Right cardiac atrium (tissue), 5 donors: Measurements from ENCODE around the gene MPND. TPM values are rescaled to one million over a fixed set of nuclear protein-coding genes. Genes with fewer than 3 reads are reported as not detected.
A peak's percentile ranks its signal among the peaks of the same experiment; 100 is the strongest.

Experiments
- ATAC-seq, 2 donors: fragments of 200-7000 bp; cut with Tn5 transposase; one replicate each; pipeline versions ENCODE4 v1.8.0 to v1.9.1; 2020; ENCODE audit warnings: moderate library complexity in 2 of 2, mild to moderate bottlenecking in 1 of 2
- DNase-seq, 3 donors: peaks; one replicate each; pipeline ENCODE4 v3.0.0-alpha.2; 2020
- H3K27ac ChIP-seq: one replicate; pipeline ENCODE4 v1.5.1; 2013; ENCODE audit warnings: mild to moderate bottlenecking, low read length, control low read depth, moderate library complexity
- H3K27me3 ChIP-seq: one replicate; pipeline ENCODE4 v1.6.1; 2013; ENCODE audit not compliant: control insufficient read depth, insufficient read depth
- H3K4me1 ChIP-seq: one replicate; pipeline ENCODE4 v1.6.1; 2013; ENCODE audit warnings: low read length; ENCODE audit not compliant: control insufficient read depth, insufficient read depth
- H3K4me3 ChIP-seq: one replicate; pipeline ENCODE4 v1.5.1; 2013; ENCODE audit warnings: low read length, control low read depth
- H3K9me3 ChIP-seq: one replicate; pipeline ENCODE4 v1.6.1; 2013; ENCODE audit warnings: low read length; ENCODE audit not compliant: control insufficient read depth
- WGBS: extraction: QIAGEN DNeasy Blood & Tissue Kit; methylation state at CpG from one replicate; pipeline ENCODE4 v1.1.7; 2013; 5-methylcytosine and 5-hydroxymethylcytosine counted together
- intact Hi-C, 4 donors: fragments of 100-400 bp; cut with DNase I; formaldehyde crosslinking; loops; one replicate each; pipeline versions ENCODE4 v1.11.0 to v1.14.0; 2022 to 2023
- long read RNA-seq, 4 donors: library from polyadenylated mRNA; unstranded; transcript quantifications; one replicate each; pipeline ENCODE4 v2.0.0, GENCODE V29; 2020 to 2021
- polyA plus RNA-seq: library from polyadenylated mRNA; stranded (reverse); fragments of 200-250 nt; gene quantifications from one replicate; pipeline ENCODE4 v1.2.3, GENCODE V29; 2013
- total RNA-seq, 4 donors: library from RNA; stranded (reverse); fragmentation: NEBNext Ultra II Directional; extraction: Animal tissue kit (Norgen Biotek cat#: 25700); gene quantifications; one replicate each; pipeline ENCODE4 v1.2.1, GENCODE V29; 2021
- donor health status: healthy with polysubstance abuse.
- donor health status: DM: no; HTN: yes; CAD: no.
- donor health status: DM: no; HTN: no; CAD: no.
- donor health status: DM: no; HTN: yes; CAD: no; lungs with severe emphysema.
- donor health status: DM: yes; HTN: yes; CAD: no.

MPND gene, protein sequence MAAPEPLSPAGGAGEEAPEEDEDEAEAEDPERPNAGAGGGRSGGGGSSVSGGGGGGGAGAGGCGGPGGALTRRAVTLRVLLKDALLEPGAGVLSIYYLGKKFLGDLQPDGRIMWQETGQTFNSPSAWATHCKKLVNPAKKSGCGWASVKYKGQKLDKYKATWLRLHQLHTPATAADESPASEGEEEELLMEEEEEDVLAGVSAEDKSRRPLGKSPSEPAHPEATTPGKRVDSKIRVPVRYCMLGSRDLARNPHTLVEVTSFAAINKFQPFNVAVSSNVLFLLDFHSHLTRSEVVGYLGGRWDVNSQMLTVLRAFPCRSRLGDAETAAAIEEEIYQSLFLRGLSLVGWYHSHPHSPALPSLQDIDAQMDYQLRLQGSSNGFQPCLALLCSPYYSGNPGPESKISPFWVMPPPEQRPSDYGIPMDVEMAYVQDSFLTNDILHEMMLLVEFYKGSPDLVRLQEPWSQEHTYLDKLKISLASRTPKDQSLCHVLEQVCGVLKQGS
- 10 to 100 TPM; 22.8 to 25.8 (median 25.2) TPM for total RNA-seq
- polyA plus RNA-seq, result 24.9 TPM
- long read RNA-seq, donor 1, transcript MPND-207 (13 exons, 1,611 nt), result major isoform, 25 of 42 reads
- long read RNA-seq, donor 1, partial matches to known transcripts, result 6 of 42 reads
- long read RNA-seq, donor 1, other reads (novel, unspliced or antisense), result 8 of 42 reads
- long read RNA-seq, donor 2, transcript MPND-207 (13 exons, 1,611 nt), result major isoform, 12 of 19 reads
- long read RNA-seq, donor 2, partial matches to known transcripts, result 1 of 19 reads
- long read RNA-seq, donor 2, other reads (novel, unspliced or antisense), result 1 of 19 reads
- long read RNA-seq, donor 3, partial matches to known transcripts, result 4 of 4 reads
- long read RNA-seq, donor 3, other reads (novel, unspliced or antisense), result 0 of 4 reads
- long read RNA-seq, donor 4, transcript MPND-207 (13 exons, 1,611 nt), result major isoform, 8 of 11 reads
- long read RNA-seq, donor 4, partial matches to known transcripts, result 2 of 11 reads
- long read RNA-seq, donor 4, other reads (novel, unspliced or antisense), result 0 of 11 reads

DNA sequence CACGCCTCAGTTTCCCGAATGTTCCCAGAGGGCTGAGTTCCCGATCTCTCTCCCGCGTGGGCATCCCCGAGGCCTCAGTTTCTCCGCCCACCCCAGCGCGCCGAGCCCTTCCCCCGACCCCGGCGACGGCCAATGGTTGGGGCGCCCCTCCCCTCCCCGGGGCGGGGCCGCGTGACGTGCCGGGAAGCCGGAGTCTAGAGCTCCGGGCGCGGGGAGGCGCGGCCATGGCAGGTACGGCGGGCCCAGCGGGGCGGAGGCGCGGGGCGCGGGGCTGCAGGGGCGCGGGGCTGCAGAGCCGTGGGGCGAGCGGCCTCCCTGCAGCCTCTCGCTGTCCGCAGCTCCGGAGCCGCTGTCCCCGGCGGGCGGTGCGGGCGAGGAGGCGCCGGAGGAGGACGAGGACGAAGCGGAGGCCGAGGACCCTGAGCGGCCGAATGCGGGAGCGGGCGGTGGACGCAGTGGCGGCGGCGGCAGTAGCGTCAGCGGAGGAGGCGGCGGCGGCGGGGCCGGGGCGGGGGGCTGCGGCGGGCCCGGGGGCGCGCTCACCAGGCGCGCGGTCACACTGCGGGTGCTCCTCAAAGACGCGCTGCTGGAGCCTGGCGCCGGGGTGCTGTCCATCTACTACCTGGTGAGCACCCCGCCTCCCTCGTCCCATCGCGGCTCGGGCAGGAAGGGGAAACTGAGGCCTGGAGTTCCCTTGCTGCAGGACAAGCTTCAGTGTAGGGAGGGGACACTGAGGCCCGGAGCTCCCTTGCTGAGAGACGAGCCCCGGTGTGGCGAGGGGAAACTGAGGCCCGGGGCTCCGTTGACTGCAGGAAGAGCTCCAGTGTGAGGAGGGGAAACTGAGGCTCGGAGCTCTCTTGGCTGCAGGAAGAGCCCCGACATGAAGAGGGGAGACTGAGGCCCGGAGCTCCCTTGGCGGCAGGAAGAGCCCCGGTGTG, at the start of gene MPND:
MPND (plus strand) TSS at position 193 of the 938 bp plus-strand sequence; CDS start at position 225, 32 bp downstream.
- Histone ChIP-seq H3K27me3 (no peaks in the 10 kb centered on the region), H3K4me3 (peak within 1 kb of the TSS; percentile 96), H3K27ac (peak within 1 kb of the TSS; percentile 94), H3K4me1 (no peaks in the 10 kb centered on the region), H3K9me3 (no peaks in the 10 kb centered on the region)
- DNase-seq (peak; percentile 95 to 98 (median 97)), ATAC-seq (peak; percentile 92)
- WGBS, result 5% methylated on average over 101 of the region's 101 CpGs
- intact Hi-C loops, result loop anchor here in 1 of 4 donors (2.0 kb wide), 1 partner anchor 57 kb away; the partner anchor contains the start of gene SH3GL1

DNA sequence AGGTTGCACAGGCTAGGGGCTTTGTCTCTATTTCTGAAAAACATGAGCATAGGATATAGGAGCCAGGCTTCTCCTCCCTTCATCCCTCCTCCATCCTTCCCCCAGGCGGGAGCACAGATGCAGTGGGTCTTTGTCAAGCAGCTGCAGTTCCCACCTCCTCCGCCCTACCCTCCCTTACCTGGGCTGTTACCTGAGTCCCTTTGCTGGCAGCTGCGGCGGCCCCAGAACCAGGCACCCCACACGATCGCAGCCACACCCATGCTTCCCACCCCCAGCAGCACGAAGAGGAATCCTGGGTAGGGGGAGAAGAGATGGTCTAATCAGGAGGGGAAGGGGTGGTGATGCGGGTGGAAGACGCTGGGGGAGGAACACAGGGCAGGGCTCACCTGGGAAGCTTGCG, 49.0 kb upstream of the MPND start:
- Histone ChIP-seq H3K27me3 (no peaks in the 10 kb centered on the region), H3K9me3 (no peaks in the 10 kb centered on the region), H3K27ac (no peak overlapping the region), H3K4me1 (no peaks in the 10 kb centered on the region), H3K4me3 (no peak overlapping the region)
- intact Hi-C loops, result no loop called here
- 39% methylated on average over 10 of the region's 10 CpGs for WGBS
- no peak for ATAC-seq
- DNase-seq, result no peak

DNA sequence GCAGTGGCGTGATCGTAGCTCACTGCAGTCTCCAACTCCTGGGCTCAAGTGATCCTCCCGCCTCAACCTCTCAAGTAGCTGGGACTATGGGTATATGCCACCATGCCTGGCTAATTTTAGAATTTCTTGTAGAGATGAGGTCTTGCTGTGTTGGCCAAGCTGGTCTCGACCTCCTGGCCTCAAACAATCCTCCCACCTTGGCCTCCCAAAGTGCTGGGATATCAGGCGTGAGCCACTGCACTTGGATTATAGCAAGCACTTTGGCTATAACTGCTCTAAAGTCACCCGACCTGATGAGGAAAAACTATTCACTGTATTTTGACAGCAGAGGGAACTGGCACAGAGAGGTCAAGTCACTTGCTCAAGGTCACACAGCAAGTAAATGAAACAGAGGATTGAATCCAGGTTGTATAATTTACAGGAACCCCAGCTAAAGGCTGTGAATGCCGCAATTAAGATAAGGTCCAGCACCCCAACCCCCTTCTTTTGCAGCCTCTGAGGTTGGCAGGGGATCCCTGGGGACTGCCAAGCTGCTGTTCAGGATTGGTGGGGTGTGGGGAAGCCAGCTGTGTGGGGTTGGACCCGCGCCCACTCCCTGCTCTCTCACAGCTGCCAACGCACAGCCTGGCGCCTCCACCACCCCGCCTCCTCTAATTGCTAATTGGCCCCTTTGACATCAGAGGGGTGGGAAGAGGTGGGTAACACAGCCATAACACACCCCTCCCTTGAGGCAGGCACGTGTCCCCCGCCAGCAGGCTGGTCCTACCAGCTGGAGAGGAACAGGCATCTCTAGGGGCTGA, 47.2 kb upstream of the MPND start:
- 45% methylated on average over 14 of the region's 14 CpGs for WGBS
- Histone ChIP-seq H3K27ac (no peak overlapping the region), H3K27me3 (no peaks in the 10 kb centered on the region), H3K4me3 (no peak overlapping the region), H3K4me1 (no peaks in the 10 kb centered on the region), H3K9me3 (no peaks in the 10 kb centered on the region)
- DNase-seq (no peak), ATAC-seq (peak; percentile 25 to 37)
- intact Hi-C loops, result no loop called here

DNA sequence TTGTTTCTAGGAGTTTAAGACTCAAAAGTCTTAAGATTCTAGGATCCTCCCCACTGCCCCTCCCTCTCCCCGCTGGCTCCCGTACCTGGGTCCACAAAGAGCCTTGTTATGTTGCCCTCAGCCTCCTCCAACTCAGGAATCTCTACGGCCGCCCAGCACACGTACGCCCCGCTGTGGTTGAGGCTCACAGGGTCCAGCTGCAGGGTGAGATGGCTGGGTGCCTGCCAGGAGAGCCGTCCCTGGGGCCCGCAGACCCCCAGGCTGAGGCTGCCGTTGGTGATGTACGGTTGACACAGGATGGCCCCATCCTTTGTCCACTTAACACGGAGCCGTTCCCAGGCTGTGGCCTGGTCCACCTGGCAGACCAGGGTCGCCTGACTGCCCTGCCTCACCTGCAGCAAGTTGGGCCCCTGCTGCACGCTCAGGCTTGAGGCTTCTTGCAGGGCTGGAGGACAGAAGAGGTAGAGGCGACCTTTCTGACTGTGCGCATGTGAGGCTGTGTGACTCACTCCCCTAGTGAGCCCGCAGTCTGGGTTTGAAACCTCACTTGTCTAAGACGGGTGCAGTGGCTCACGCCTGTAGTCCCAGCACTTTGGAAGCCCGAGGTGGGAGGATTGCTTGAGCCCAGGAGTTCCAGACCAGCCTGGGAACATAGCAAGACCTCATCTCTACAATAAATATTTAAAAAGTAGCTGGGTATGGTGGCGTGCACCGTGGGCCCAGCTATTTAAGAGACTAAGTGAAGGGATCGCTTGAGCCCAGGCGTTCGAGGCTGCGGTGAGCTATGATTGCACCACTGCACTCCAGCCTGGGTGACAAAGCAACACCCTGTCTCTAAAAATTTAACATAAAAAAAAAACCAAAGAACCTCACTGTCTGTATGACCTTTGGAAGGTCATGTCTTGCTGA, 45.2 kb upstream of the MPND start:
- H3K27me3 ChIP-seq, result no peaks in the 10 kb centered on the region

DNA sequence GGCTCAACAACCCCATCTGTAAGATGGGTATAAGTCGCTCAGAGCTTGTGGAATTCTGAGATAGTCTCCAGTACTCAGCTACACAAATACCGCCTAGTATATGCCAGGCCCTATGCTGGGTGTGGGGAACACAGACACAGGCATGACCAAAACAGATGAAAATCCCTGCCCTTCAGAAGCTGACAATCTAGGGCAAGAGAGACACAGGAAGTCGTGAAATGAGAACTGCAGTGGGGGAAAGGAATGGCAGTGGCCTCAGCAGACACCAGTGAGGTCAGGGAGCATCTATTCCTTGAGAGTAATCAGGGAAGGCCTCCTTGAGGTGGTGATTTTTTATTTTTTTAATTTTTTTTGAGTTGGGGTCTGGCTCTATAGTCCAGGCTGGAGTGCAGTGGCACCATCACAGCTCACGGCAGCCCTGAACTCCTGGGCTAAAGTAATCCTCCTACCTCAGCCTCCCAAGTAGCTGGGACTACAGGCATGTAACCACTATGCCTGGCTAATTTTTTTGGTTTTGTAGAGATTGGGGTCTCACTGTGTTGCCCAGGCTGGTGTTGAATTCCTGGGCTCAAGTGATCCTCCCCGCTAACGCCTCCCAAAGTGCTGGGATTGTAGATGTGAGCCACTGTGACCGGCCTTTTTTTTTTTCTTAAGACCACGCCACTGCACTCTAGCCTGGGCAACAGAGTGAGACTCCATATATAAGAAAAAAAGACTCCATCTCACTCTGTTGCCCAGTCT, 44.4 kb upstream of the MPND start:
- ATAC-seq (no peak), DNase-seq (no peak)
- H3K4me3 ChIP-seq, result no peak overlapping the region
- H3K27me3 ChIP-seq, result no peaks in the 10 kb centered on the region
- H3K9me3 ChIP-seq, result no peaks in the 10 kb centered on the region
- intact Hi-C loops, result no loop called here
- WGBS, result 77% methylated on average over 8 of the region's 8 CpGs
- no peaks in the 10 kb centered on the region for H3K4me1 ChIP-seq
- H3K27ac ChIP-seq, result no peak overlapping the region

More for the DNA sequence above, 45.2 kb upstream of the MPND start:
- Histone ChIP-seq H3K4me3 (no peak overlapping the region), H3K27ac (no peak overlapping the region), H3K4me1 (no peaks in the 10 kb centered on the region), H3K9me3 (no peaks in the 10 kb centered on the region)
- intact Hi-C loops, result no loop called here
- DNase-seq (no peak), ATAC-seq (no peak)
- 67% methylated on average over 27 of the region's 27 CpGs for WGBS

DNA sequence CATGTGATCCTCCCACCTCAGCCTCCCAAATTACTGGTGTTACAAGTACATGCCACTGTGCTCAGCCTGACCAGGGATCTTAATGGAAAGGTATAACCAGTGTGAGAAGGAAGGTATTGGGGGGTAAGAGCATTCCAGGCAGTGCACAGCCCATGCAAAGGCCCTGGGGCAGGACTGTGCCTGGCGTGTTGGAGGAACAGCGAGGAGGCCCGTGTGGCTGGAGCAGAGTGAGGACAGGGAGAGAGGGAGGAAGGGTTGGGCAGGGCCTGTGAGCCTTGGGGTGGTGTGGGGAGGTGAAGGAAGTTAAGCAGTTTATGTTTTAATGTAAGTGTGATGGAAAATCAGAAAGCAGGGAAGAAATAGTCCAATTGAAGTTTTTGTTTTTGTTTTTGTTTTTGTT, 42.8 kb upstream of the MPND start:
- ATAC-seq (no peak), DNase-seq (no peak)
- Histone ChIP-seq H3K4me3 (no peak overlapping the region), H3K27ac (no peak overlapping the region), H3K4me1 (no peaks in the 10 kb centered on the region), H3K27me3 (no peaks in the 10 kb centered on the region), H3K9me3 (no peaks in the 10 kb centered on the region)
- intact Hi-C loops, result no loop called here
- 91% methylated on average over 3 of the region's 3 CpGs for WGBS

DNA sequence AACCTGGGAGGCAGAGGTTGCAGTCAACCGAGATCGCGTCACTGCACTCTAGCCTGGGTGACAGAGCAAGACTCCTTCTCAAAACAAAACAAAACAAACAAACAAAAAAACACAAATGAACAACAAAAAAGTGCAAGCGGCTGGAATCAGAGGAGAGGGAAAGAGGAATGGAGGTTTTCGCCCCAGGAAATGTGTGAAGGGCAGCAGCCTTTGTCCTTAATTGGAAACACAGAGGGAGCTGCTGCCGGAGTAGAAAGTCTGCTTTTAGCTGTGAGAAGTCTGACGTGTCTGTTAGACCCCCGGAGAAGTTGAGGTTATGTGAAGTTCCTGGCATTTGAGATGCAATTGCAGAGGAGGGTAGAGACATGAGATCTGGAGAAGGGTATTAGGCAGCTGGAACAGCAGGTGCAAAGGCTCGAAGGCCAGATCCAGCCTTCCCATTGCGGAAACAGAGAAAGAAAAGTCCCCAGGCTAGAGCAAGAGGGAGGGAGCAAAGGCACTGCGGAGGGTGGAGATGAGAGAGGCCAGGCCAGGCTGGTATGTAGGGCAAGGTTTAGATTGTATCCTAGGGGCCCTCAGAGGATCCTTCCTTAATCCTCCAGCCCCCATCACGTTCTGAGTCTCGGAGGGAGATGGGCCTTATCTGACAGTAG, 41.6 kb upstream of the MPND start:
- no peaks in the 10 kb centered on the region for H3K9me3 ChIP-seq
- H3K4me3 ChIP-seq, result no peak overlapping the region
- DNase-seq (no peak), ATAC-seq (no peak)
- H3K27ac ChIP-seq, result no peak overlapping the region
- WGBS, result 54% methylated on average over 13 of the region's 13 CpGs
- intact Hi-C loops, result no loop called here
- no peaks in the 10 kb centered on the region for H3K4me1 ChIP-seq
- no peaks in the 10 kb centered on the region for H3K27me3 ChIP-seq

DNA sequence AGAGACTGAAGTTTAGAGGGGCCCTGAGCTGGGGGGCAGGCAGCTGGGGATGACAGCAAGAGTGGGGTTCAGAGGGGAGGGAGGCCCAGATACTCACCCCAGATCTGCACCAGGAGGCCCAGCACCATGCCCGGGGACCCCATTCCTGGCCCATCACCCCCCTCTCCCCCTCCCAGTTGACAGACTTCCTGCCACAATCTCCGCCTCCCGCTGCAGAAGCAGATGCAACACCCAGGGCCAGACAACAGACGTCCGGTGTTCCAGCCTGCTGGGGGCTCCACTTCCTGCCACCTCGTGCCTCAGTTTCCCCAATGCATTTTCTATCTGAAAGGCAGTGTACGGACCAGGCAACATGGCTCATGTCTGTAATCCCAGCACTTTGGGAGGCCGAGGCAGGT, 41.1 kb upstream of the MPND start, which contains the start of gene TMIGD2:
TMIGD2 (minus strand) TSS at position 147 of the 398 bp plus-strand sequence; CDS start at position 143, 4 bp downstream.
- no peaks in the 10 kb centered on the region for H3K9me3 ChIP-seq
- no peaks in the 10 kb centered on the region for H3K27me3 ChIP-seq
- no peak for ATAC-seq
- no peaks in the 10 kb centered on the region for H3K4me1 ChIP-seq
- no peak within 1 kb of the TSS for H3K4me3 ChIP-seq
- no peak within 1 kb of the TSS for H3K27ac ChIP-seq
- intact Hi-C loops, result no loop called here
- DNase-seq, result no peak
- 52% methylated on average over 8 of the region's 8 CpGs for WGBS
